ENCODE data around the gene HIPK2. TPM values are rescaled to one million over a fixed set of nuclear protein-coding genes. Genes with fewer than 3 reads are reported as not detected.

Gene HIPK2
- total RNA-seq, 3 donors from 2014 or later (not counting 1 experiment from before 2014, with no cell fraction given), result 127 to 145 (median 144) TPM

- H3K9me3 Mint-ChIP-seq, result no peaks in the 10 kb centered on the region
- H3K4me1 Mint-ChIP-seq, result peaks cover 77 to 84% of the 10 kb centered on the region in 2 donors
- DNase-seq (no peak), ATAC-seq (no peak)
- WGBS (ENCODE audit: insufficient coverage), result 90% methylated on average over 1 of the region's 1 CpG
- H3K27ac Mint-ChIP-seq, result peak overlapping the region; percentile 57 to 83
- peaks cover 34% of the 10 kb centered on the region for H3K4me1 ChIP-seq (ENCODE audit: control insufficient read depth, insufficient read depth, low read length)
- no peaks in the 10 kb centered on the region for H3K9me3 ChIP-seq (ENCODE audit: control insufficient read depth, insufficient read depth, low read length)
- H3K27me3 Mint-ChIP-seq (ENCODE audit: low read depth in 2 of 2), result no peaks in the 10 kb centered on the region
- H3K27me3 ChIP-seq (ENCODE audit: control insufficient read depth, insufficient read depth, low read length), result no peaks in the 10 kb centered on the region
- H3K36me3 ChIP-seq (ENCODE audit: control insufficient read depth, insufficient read depth, low read length), result no peaks in the 10 kb centered on the region
- no peak overlapping the region for H3K4me3 Mint-ChIP-seq
- no peak for TF ChIP-seq CTCF (IDR thresholded peaks at IDR 0.05)
- H3K36me3 Mint-ChIP-seq, result no peaks in the 10 kb centered on the region
- intact Hi-C loops (cut with micrococcal nuclease), result loop anchor here (5.0 to 10.0 kb wide), 2 partner anchors 39 to 83 kb away; no protein-coding TSS in a partner anchor
- H3K27ac ChIP-seq (ENCODE audit: low read length), result no peak overlapping the region
- H3K4me3 ChIP-seq (ENCODE audit: low read length), result no peak overlapping the region
Observed at GRCh38 chr7:139728203-139728602, 49.6 kb downstream of the HIPK2 start.

GRCh38 chr7:139727151-139727705 is 50.6 kb downstream of the HIPK2 start:
- peaks cover 68 to 76% of the 10 kb centered on the region in 2 donors for H3K4me1 Mint-ChIP-seq
- H3K4me3 Mint-ChIP-seq, result no peak overlapping the region
- H3K27ac ChIP-seq (ENCODE audit: low read length), result peak overlapping the region; percentile 43
- no peaks in the 10 kb centered on the region for H3K27me3 ChIP-seq (ENCODE audit: control insufficient read depth, insufficient read depth, low read length)
- TF ChIP-seq CTCF (IDR thresholded peaks at IDR 0.05), result no peak
- no peak overlapping the region for H3K4me3 ChIP-seq (ENCODE audit: low read length)
- H3K27me3 Mint-ChIP-seq (ENCODE audit: low read depth in 2 of 2), result no peaks in the 10 kb centered on the region
- H3K9me3 ChIP-seq (ENCODE audit: control insufficient read depth, insufficient read depth, low read length), result no peaks in the 10 kb centered on the region
- peaks cover 28% of the 10 kb centered on the region for H3K4me1 ChIP-seq (ENCODE audit: control insufficient read depth, insufficient read depth, low read length)
- intact Hi-C loops (cut with micrococcal nuclease), result loop anchor here (5.0 to 10.0 kb wide), 2 partner anchors 40 to 82 kb away; no protein-coding TSS in a partner anchor
- peak overlapping the region; percentile 59 to 88 for H3K27ac Mint-ChIP-seq
- DNase-seq (no peak), ATAC-seq (no peak)
- H3K9me3 Mint-ChIP-seq, result no peaks in the 10 kb centered on the region
- no peaks in the 10 kb centered on the region for H3K36me3 Mint-ChIP-seq
- WGBS (ENCODE audit: insufficient coverage), result 73% methylated on average over 3 of the region's 3 CpGs
- no peaks in the 10 kb centered on the region for H3K36me3 ChIP-seq (ENCODE audit: control insufficient read depth, insufficient read depth, low read length)

GRCh38 chr7:139726485-139726869 is 51.3 kb downstream of the HIPK2 start:
- H3K4me1 Mint-ChIP-seq, result peaks cover 60 to 69% of the 10 kb centered on the region in 2 donors
- Histone ChIP-seq H3K4me3 (ENCODE audit: low read length) (no peak overlapping the region), H3K27ac (ENCODE audit: low read length) (peak overlapping the region; percentile 52), H3K36me3 (ENCODE audit: control insufficient read depth, insufficient read depth, low read length) (no peaks in the 10 kb centered on the region), H3K27me3 (ENCODE audit: control insufficient read depth, insufficient read depth, low read length) (no peaks in the 10 kb centered on the region), H3K4me1 (ENCODE audit: control insufficient read depth, insufficient read depth, low read length) (peaks cover 21% of the 10 kb centered on the region), H3K9me3 (ENCODE audit: control insufficient read depth, insufficient read depth, low read length) (no peaks in the 10 kb centered on the region)
- no peaks in the 10 kb centered on the region for H3K27me3 Mint-ChIP-seq (ENCODE audit: low read depth in 2 of 2)
- no peak overlapping the region for H3K4me3 Mint-ChIP-seq
- WGBS (ENCODE audit: insufficient coverage), result 78% methylated on average over 3 of the region's 3 CpGs
- no peaks in the 10 kb centered on the region for H3K36me3 Mint-ChIP-seq
- H3K27ac Mint-ChIP-seq, result peak overlapping the region; percentile 59 to 88
- no peak for ATAC-seq
- no peaks in the 10 kb centered on the region for H3K9me3 Mint-ChIP-seq
- TF ChIP-seq CTCF (IDR thresholded peaks at IDR 0.05), result no peak
- DNase-seq, result no peak
- intact Hi-C loops (cut with micrococcal nuclease), result loop anchor here (5.0 to 10.0 kb wide), 2 partner anchors 41 to 82 kb away; no protein-coding TSS in a partner anchor

All from natural killer cell (primary cell).